Measurements from ENCODE around the gene ACVR1.
A peak's percentile ranks its signal among the peaks of the same experiment; 100 is the strongest.
"Not testable (repeated sequence)": the region's sequence is repeated elsewhere in the genome, so short reads cannot be mapped to it uniquely, and the experiment has no call there.

Gene ACVR1

GRCh38 chr2:157787364-157787938 lies 88.7 kb downstream of the ACVR1 start:
- no peak for DNase-seq

- no peak for DNase-seq
Measured at GRCh38 chr2:157786663-157787363, 89.3 kb downstream of the ACVR1 start.

GRCh38 chr2:157785866-157786662 lies 90.1 kb downstream of the ACVR1 start:
- DNase-seq: peak; percentile 44

- DNase-seq: peak; percentile 36
Measured at GRCh38 chr2:157785200-157785599, 90.9 kb downstream of the ACVR1 start.

- no peak for DNase-seq
Measured at GRCh38 chr2:157784823-157785175, 91.3 kb downstream of the ACVR1 start.

- peak; percentile 40 for DNase-seq
Measured at GRCh38 chr2:157784169-157784822, 91.8 kb downstream of the ACVR1 start.

GRCh38 chr2:157783245-157783644 lies 92.9 kb downstream of the ACVR1 start:
- no peak for DNase-seq

GRCh38 chr2:157782057-157782845 lies 93.9 kb downstream of the ACVR1 start:
- DNase-seq: peak; percentile 28

- no peak for DNase-seq
Measured at GRCh38 chr2:157780211-157780610, 95.9 kb downstream of the ACVR1 start.

- DNase-seq: no peak
Measured at GRCh38 chr2:157779794-157780193, 96.3 kb downstream of the ACVR1 start.

- peak; percentile 59 for DNase-seq
Measured at GRCh38 chr2:157777427-157777826, 98.7 kb downstream of the ACVR1 start.

GRCh38 chr2:157771234-157771633 lies 104.9 kb downstream of the ACVR1 start:
- no peak for DNase-seq

- peak; percentile 26 for DNase-seq
Measured at GRCh38 chr2:157769856-157770255, 106.3 kb downstream of the ACVR1 start.

- DNase-seq: no peak
Measured at GRCh38 chr2:157764386-157764785, 111.7 kb downstream of the ACVR1 start.

GRCh38 chr2:157761520-157761919 lies 114.6 kb downstream of the ACVR1 start:
- DNase-seq: peak; percentile 60

GRCh38 chr2:157760949-157761348 lies 115.2 kb downstream of the ACVR1 start:
- DNase-seq: no peak

- DNase-seq: no peak
Measured at GRCh38 chr2:157759855-157760254, 116.3 kb downstream of the ACVR1 start.

GRCh38 chr2:157758586-157758985 lies 117.5 kb downstream of the ACVR1 start:
- no peak for DNase-seq

- DNase-seq: no peak
Measured at GRCh38 chr2:157757500-157757899, 118.6 kb downstream of the ACVR1 start.

- DNase-seq: not testable (repeated sequence)
Measured at GRCh38 chr2:157756447-157756846, 119.7 kb downstream of the ACVR1 start.

GRCh38 chr2:157751462-157752058 lies 124.6 kb downstream of the ACVR1 start:
- DNase-seq: peak; percentile 46

- no peak for DNase-seq
Measured at GRCh38 chr2:157749684-157750083, 126.4 kb downstream of the ACVR1 start.

Data from fibroblast of skin of right biceps (primary cell).